ENCODE data around the gene SMPD2. TPM values are rescaled to one million over a fixed set of nuclear protein-coding genes. Genes with fewer than 3 reads are reported as not detected.

Gene SMPD2
- total and polyA plus RNA-seq, 2 experiments from 2014 or later = 5.6 to 10.9 TPM

GRCh38 chr6:109455437-109456110 is 15.1 kb downstream of the SMPD2 start, which contains the start of gene MICAL1:
MICAL1 (minus strand) TSS chr6:109455772; CDS start chr6:109454196, 1,576 bp downstream.
- TF ChIP-seq NANOG (IDR thresholded peaks at IDR 0.05; ENCODE audit: borderline replicate concordance) (no peak), CTCF (conservative IDR thresholded peaks at IDR 0.05; ENCODE audit: low read depth in 2 of 2) (no peak), POLR2AphosphoS5 (IDR thresholded peaks at IDR 0.05; ENCODE audit: low read depth) (peak; percentile 65), JUNB (IDR thresholded peaks at IDR 0.05; ENCODE audit: unreplicated experiment) (no peak)

GRCh38 chr6:109456111-109456583 is 15.6 kb downstream of the SMPD2 start:
- H3K27me3 ChIP-seq (ENCODE audit: insufficient read depth) = no peaks in the 10 kb centered on the region; the same call in 1 of the 2 replicates
- H3K4me3 ChIP-seq = peak overlapping the region; percentile 94
- H3K27me3 Mint-ChIP-seq (ENCODE audit: insufficient read depth, low read depth, poor library complexity) = peaks cover 27% of the 10 kb centered on the region
- H4K20me1 ChIP-seq (replicated peaks; ENCODE audit: insufficient read depth) = peaks cover 6% of the 10 kb centered on the region; the same call in 1 of the 2 replicates
- peaks cover 30% of the 10 kb centered on the region for H3K4me1 ChIP-seq (ENCODE audit: insufficient read depth)
- no peaks in the 10 kb centered on the region for H3K79me2 ChIP-seq (replicated peaks; ENCODE audit: insufficient read depth)
- H3K4me2 ChIP-seq = peak overlapping the region; percentile 85
- H3K27ac ChIP-seq (ENCODE audit: low read depth) = no peak overlapping the region
- H3K4me1 Mint-ChIP-seq = peaks cover 38% of the 10 kb centered on the region
- DNase-seq (ENCODE audit: low spot score) = peak; percentile 71
- no peaks in the 10 kb centered on the region for H3K9me2 ChIP-seq (ENCODE audit: insufficient read depth)
- peak overlapping the region; percentile 97 for H3K4me3 Mint-ChIP-seq
- ATAC-seq = peak; percentile 52
- peaks cover 9% of the 10 kb centered on the region; the same call in 1 of the 2 replicates for H3F3A ChIP-seq (replicated peaks; ENCODE audit: low read depth)
- H3K9me3 Mint-ChIP-seq = no peaks in the 10 kb centered on the region
- no peak overlapping the region for H3K27ac Mint-ChIP-seq
- peaks cover 7% of the 10 kb centered on the region; the same call in 2 of the 3 replicates for H3K36me3 Mint-ChIP-seq (ENCODE audit: low read depth)
- H2AFZ ChIP-seq = peak overlapping the region; percentile 95
- TF ChIP-seq ZNF462 (CRISPR knock-in tag; IDR thresholded peaks at IDR 0.05) (no peak), POLR2AphosphoS5 (IDR thresholded peaks at IDR 0.05; ENCODE audit: low read depth) (no peak), ETS1 (IDR thresholded peaks at IDR 0.05) (no peak), CREB1 (CRISPR knock-in tag; IDR thresholded peaks at IDR 0.05; ENCODE audit: low read depth) (no peak)
- peaks cover 1% of the 10 kb centered on the region; the same call in 1 of the 2 replicates for H3K36me3 ChIP-seq (ENCODE audit: insufficient read depth)

More at GRCh38 chr6:109455437-109456110, 15.1 kb downstream of the SMPD2 start, which contains the start of gene MICAL1:
- Histone ChIP-seq H3K9me2 (ENCODE audit: insufficient read depth) (no peaks in the 10 kb centered on the region), H3K36me3 (ENCODE audit: insufficient read depth) (no peaks in the 10 kb centered on the region), H2AFZ (peak within 1 kb of the TSS; percentile 99), H3K79me2 (replicated peaks; ENCODE audit: insufficient read depth) (no peaks in the 10 kb centered on the region), H3K4me3 (peak within 1 kb of the TSS; percentile 94), H3K4me2 (peak within 1 kb of the TSS; percentile 91), H3F3A (replicated peaks; ENCODE audit: low read depth) (peaks cover 9% of the 10 kb centered on the region; the same call in 1 of the 2 replicates), H4K20me1 (replicated peaks; ENCODE audit: insufficient read depth) (peaks cover 4% of the 10 kb centered on the region), H3K27ac (ENCODE audit: low read depth) (no peak within 1 kb of the TSS), H3K4me1 (ENCODE audit: insufficient read depth) (peaks cover 30% of the 10 kb centered on the region), H3K27me3 (ENCODE audit: insufficient read depth) (no peaks in the 10 kb centered on the region; the same call in 1 of the 2 replicates)
- H3K4me3 Mint-ChIP-seq = peak within 1 kb of the TSS; percentile 97
- DNase-seq (ENCODE audit: low spot score) (peak; percentile 72), ATAC-seq (peak; percentile 78)
- peaks cover 2% of the 10 kb centered on the region; the same call in 2 of the 3 replicates for H3K36me3 Mint-ChIP-seq (ENCODE audit: low read depth)
- H3K9me3 Mint-ChIP-seq = no peaks in the 10 kb centered on the region
- H3K27me3 Mint-ChIP-seq (ENCODE audit: insufficient read depth, low read depth, poor library complexity) = peaks cover 27% of the 10 kb centered on the region
- H3K4me1 Mint-ChIP-seq = peaks cover 38% of the 10 kb centered on the region
- no peak within 1 kb of the TSS for H3K27ac Mint-ChIP-seq

Data from GM23338 (cell line).